ENCODE data around the gene TRRAP. TPM values are rescaled to one million over a fixed set of nuclear protein-coding genes. Genes with fewer than 3 reads are reported as not detected.

Gene TRRAP
- total and polyA plus RNA-seq, 5 donors from 2014 or later: 2.9 to 66.5 (median 3.8) TPM

- Histone ChIP-seq H3K4me3 (ENCODE audit: low read depth, low read length) (no peak overlapping the region), H3K36me3 (ENCODE audit: control insufficient read depth, insufficient read depth, low read length) (peaks cover 84% of the 10 kb centered on the region), H3K4me1 (ENCODE audit: control insufficient read depth, insufficient read depth, low read length, poor library complexity, severe bottlenecking) (no peaks in the 10 kb centered on the region), H3K27me3 (ENCODE audit: control insufficient read depth, insufficient read depth, low read length) (no peaks in the 10 kb centered on the region), H3K9me3 (ENCODE audit: control insufficient read depth in 2 of 2, low read length in 2 of 2) (no peaks in the 10 kb centered on the region), H3K27ac (ENCODE audit: insufficient read depth, low read length, poor library complexity, severe bottlenecking) (no peak overlapping the region)
- no peaks in the 10 kb centered on the region for H3K9me3 Mint-ChIP-seq
- DNase-seq: no peak
- peak overlapping the region in 1 of 4 donors; percentile 19 for H3K4me3 Mint-ChIP-seq
- ATAC-seq (ENCODE audit: low read depth in 2 of 2): no peak
- no peaks in the 10 kb centered on the region for H3K27me3 Mint-ChIP-seq
- peaks cover 41% of the 10 kb centered on the region for H3K36me3 Mint-ChIP-seq
- peaks cover 0 to 3% (median 0%) of the 10 kb centered on the region in 4 donors for H3K4me1 Mint-ChIP-seq
- H3K27ac Mint-ChIP-seq: peak overlapping the region in 2 of 3 donors; percentile 20 to 48
Observed at GRCh38 chr7:98998821-98999725, 120.7 kb downstream of the TRRAP start.

DNA sequence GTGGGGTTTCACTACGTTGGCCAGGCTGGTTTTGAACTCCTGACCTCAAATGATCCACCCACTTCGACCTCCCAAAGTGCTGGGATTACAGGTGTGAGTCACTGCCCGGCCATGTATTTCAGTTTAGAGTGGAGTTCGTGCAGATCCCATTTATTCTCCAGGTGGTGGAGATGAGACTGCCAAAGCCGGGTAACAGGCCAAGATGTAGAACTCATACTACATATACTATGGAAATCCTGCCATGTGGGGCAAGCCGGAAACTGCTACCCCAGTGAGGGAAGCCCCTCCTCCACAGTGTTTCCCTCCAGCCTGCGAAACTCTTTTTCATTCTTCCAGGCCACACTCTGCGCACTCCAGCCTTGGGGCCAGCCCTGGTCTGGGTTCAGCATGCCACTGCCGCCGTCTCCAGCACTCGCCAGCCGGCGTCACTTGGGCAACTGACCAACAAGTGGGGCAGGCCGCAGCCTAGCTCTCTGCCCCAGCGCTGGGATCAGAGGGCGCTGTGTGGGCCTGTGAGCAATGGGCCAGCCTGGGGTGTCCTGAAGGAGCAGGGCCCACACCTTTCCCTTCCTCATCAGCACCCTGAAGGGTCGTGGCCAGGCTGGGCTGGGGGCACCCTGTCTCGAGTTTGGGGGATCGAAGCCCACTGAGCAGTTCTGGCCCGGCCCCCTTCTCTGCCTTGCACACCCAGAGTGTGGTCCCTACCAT is 122.0 kb downstream of the TRRAP start:
- H3K27ac Mint-ChIP-seq: peak overlapping the region in 2 of 3 donors; percentile 49 to 74
- H3K4me3 ChIP-seq (ENCODE audit: low read depth, low read length): no peak overlapping the region
- no peak for ATAC-seq (ENCODE audit: low read depth in 2 of 2)
- no peaks in the 10 kb centered on the region for H3K9me3 ChIP-seq (ENCODE audit: control insufficient read depth in 2 of 2, low read length in 2 of 2)
- peaks cover 0 to 3% (median 0%) of the 10 kb centered on the region in 4 donors for H3K4me1 Mint-ChIP-seq
- no peaks in the 10 kb centered on the region for H3K4me1 ChIP-seq (ENCODE audit: control insufficient read depth, insufficient read depth, low read length, poor library complexity, severe bottlenecking)
- H3K36me3 Mint-ChIP-seq: peaks cover 39% of the 10 kb centered on the region
- H3K9me3 Mint-ChIP-seq: no peaks in the 10 kb centered on the region
- peaks cover 84% of the 10 kb centered on the region for H3K36me3 ChIP-seq (ENCODE audit: control insufficient read depth, insufficient read depth, low read length)
- no peaks in the 10 kb centered on the region for H3K27me3 Mint-ChIP-seq
- no peak overlapping the region for H3K27ac ChIP-seq (ENCODE audit: insufficient read depth, low read length, poor library complexity, severe bottlenecking)
- no peaks in the 10 kb centered on the region for H3K27me3 ChIP-seq (ENCODE audit: control insufficient read depth, insufficient read depth, low read length)
- DNase-seq: no peak
- H3K4me3 Mint-ChIP-seq: no peak overlapping the region

- DNase-seq: no peak
- no peak overlapping the region for H3K4me3 ChIP-seq (ENCODE audit: low read depth, low read length)
- Mint-ChIP-seq H3K36me3 (peaks cover 36% of the 10 kb centered on the region), H3K4me1 (peaks cover 0 to under 1% (median 0%) of the 10 kb centered on the region in 4 donors), H3K9me3 (no peaks in the 10 kb centered on the region), H3K27ac (peak overlapping the region in 1 of 3 donors; percentile 49), H3K27me3 (no peaks in the 10 kb centered on the region), H3K4me3 (no peak overlapping the region)
- ATAC-seq (ENCODE audit: low read depth in 2 of 2): no peak
- H3K4me1 ChIP-seq (ENCODE audit: control insufficient read depth, insufficient read depth, low read length, poor library complexity, severe bottlenecking): no peaks in the 10 kb centered on the region
- peaks cover 84% of the 10 kb centered on the region for H3K36me3 ChIP-seq (ENCODE audit: control insufficient read depth, insufficient read depth, low read length)
- H3K27me3 ChIP-seq (ENCODE audit: control insufficient read depth, insufficient read depth, low read length): no peaks in the 10 kb centered on the region
- no peak overlapping the region for H3K27ac ChIP-seq (ENCODE audit: insufficient read depth, low read length, poor library complexity, severe bottlenecking)
- no peaks in the 10 kb centered on the region for H3K9me3 ChIP-seq (ENCODE audit: control insufficient read depth in 2 of 2, low read length in 2 of 2)
Observed at GRCh38 chr7:99000904-99001465, 122.7 kb downstream of the TRRAP start.

DNA sequence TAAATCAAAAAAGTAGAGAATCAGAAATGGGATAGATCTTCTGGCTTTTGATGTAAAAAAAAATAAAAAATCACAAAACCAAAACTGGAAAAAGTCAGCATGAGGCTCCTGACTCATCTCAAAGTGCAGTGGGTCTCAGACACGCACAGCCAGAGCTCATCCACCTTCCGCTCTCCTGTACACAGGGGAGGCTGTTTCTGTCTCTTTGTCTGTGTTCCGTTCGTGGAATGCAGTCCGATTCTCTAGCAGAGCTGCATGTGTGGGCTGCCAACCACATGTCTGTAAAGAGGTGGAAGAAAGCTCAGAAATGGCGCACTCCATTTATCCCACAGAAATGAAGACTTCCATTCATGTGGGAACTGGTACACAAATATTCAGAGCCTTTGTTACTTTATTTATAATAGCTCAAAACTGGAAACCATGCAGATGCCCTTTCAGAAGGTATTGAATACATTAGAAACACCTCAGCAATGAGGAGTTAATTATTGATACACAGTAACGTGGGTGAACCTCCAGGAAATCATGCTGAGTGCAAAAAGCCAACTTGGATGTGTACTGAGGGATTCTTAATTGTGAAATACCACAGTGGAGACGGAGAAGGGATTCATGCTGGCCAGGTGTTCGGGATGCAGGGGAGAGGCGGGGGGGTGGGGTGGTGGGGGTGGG is 123.3 kb downstream of the TRRAP start:
- Mint-ChIP-seq H3K36me3 (peaks cover 36% of the 10 kb centered on the region), H3K27me3 (no peaks in the 10 kb centered on the region), H3K4me1 (no peaks in the 10 kb centered on the region), H3K4me3 (no peak overlapping the region), H3K27ac (no peak overlapping the region), H3K9me3 (no peaks in the 10 kb centered on the region)
- Histone ChIP-seq H3K36me3 (ENCODE audit: control insufficient read depth, insufficient read depth, low read length) (peaks cover 86% of the 10 kb centered on the region), H3K27me3 (ENCODE audit: control insufficient read depth, insufficient read depth, low read length) (no peaks in the 10 kb centered on the region), H3K4me3 (ENCODE audit: low read depth, low read length) (no peak overlapping the region), H3K4me1 (ENCODE audit: control insufficient read depth, insufficient read depth, low read length, poor library complexity, severe bottlenecking) (no peaks in the 10 kb centered on the region), H3K27ac (ENCODE audit: insufficient read depth, low read length, poor library complexity, severe bottlenecking) (no peak overlapping the region), H3K9me3 (ENCODE audit: control insufficient read depth in 2 of 2, low read length in 2 of 2) (no peaks in the 10 kb centered on the region)
- DNase-seq (no peak), ATAC-seq (ENCODE audit: low read depth in 2 of 2) (no peak)

GRCh38 chr7:99002148-99002826 is 124.0 kb downstream of the TRRAP start:
- Histone ChIP-seq H3K36me3 (ENCODE audit: control insufficient read depth, insufficient read depth, low read length) (peaks cover 85% of the 10 kb centered on the region), H3K4me3 (ENCODE audit: low read depth, low read length) (no peak overlapping the region), H3K4me1 (ENCODE audit: control insufficient read depth, insufficient read depth, low read length, poor library complexity, severe bottlenecking) (no peaks in the 10 kb centered on the region), H3K9me3 (ENCODE audit: control insufficient read depth in 2 of 2, low read length in 2 of 2) (no peaks in the 10 kb centered on the region), H3K27me3 (ENCODE audit: control insufficient read depth, insufficient read depth, low read length) (no peaks in the 10 kb centered on the region), H3K27ac (ENCODE audit: insufficient read depth, low read length, poor library complexity, severe bottlenecking) (no peak overlapping the region)
- no peak overlapping the region for H3K27ac Mint-ChIP-seq
- peaks cover 40% of the 10 kb centered on the region for H3K36me3 Mint-ChIP-seq
- no peak for ATAC-seq (ENCODE audit: low read depth in 2 of 2)
- no peak for DNase-seq
- H3K4me1 Mint-ChIP-seq: no peaks in the 10 kb centered on the region
- no peaks in the 10 kb centered on the region for H3K9me3 Mint-ChIP-seq
- no peak overlapping the region for H3K4me3 Mint-ChIP-seq
- H3K27me3 Mint-ChIP-seq: no peaks in the 10 kb centered on the region

GRCh38 chr7:99002827-99003212 is 124.5 kb downstream of the TRRAP start:
- ATAC-seq (ENCODE audit: low read depth in 2 of 2) (no peak), DNase-seq (no peak)
- Mint-ChIP-seq H3K27me3 (no peaks in the 10 kb centered on the region), H3K4me3 (no peak overlapping the region), H3K4me1 (no peaks in the 10 kb centered on the region), H3K9me3 (no peaks in the 10 kb centered on the region), H3K36me3 (peaks cover 40% of the 10 kb centered on the region), H3K27ac (no peak overlapping the region)
- peaks cover 81% of the 10 kb centered on the region for H3K36me3 ChIP-seq (ENCODE audit: control insufficient read depth, insufficient read depth, low read length)
- H3K4me1 ChIP-seq (ENCODE audit: control insufficient read depth, insufficient read depth, low read length, poor library complexity, severe bottlenecking): no peaks in the 10 kb centered on the region
- H3K9me3 ChIP-seq (ENCODE audit: control insufficient read depth in 2 of 2, low read length in 2 of 2): no peaks in the 10 kb centered on the region
- H3K27me3 ChIP-seq (ENCODE audit: control insufficient read depth, insufficient read depth, low read length): no peaks in the 10 kb centered on the region
- no peak overlapping the region for H3K4me3 ChIP-seq (ENCODE audit: low read depth, low read length)
- H3K27ac ChIP-seq (ENCODE audit: insufficient read depth, low read length, poor library complexity, severe bottlenecking): no peak overlapping the region

DNA sequence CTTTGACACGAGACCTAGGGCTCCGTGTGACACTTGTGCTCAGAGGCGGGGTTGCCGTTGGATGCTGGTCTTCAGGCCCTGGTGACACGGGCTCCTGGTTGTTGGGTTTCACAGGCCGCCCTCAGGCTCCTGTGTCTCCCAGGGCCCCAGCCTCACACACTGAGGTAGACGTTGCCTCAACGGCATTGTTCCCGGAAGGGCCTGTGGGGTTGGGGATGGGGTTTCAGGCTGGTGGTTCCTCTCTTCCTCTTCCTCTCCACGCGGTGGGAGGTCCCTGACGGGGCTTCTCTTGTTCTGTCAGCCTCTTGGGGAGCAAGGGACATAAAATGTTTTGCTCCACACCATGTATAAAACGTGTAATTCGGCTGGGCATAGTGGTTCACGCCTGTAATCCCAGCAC is 125.1 kb downstream of the TRRAP start:
- Mint-ChIP-seq H3K27ac (no peak overlapping the region), H3K4me3 (no peak overlapping the region), H3K4me1 (no peaks in the 10 kb centered on the region), H3K9me3 (no peaks in the 10 kb centered on the region), H3K36me3 (peaks cover 40% of the 10 kb centered on the region), H3K27me3 (no peaks in the 10 kb centered on the region)
- Histone ChIP-seq H3K4me3 (ENCODE audit: low read depth, low read length) (no peak overlapping the region), H3K9me3 (ENCODE audit: control insufficient read depth in 2 of 2, low read length in 2 of 2) (no peaks in the 10 kb centered on the region), H3K4me1 (ENCODE audit: control insufficient read depth, insufficient read depth, low read length, poor library complexity, severe bottlenecking) (no peaks in the 10 kb centered on the region), H3K27ac (ENCODE audit: insufficient read depth, low read length, poor library complexity, severe bottlenecking) (no peak overlapping the region), H3K27me3 (ENCODE audit: control insufficient read depth, insufficient read depth, low read length) (no peaks in the 10 kb centered on the region), H3K36me3 (ENCODE audit: control insufficient read depth, insufficient read depth, low read length) (peaks cover 81% of the 10 kb centered on the region)
- ATAC-seq (ENCODE audit: low read depth in 2 of 2) (no peak), DNase-seq (no peak)
